Hepatocyte (in vitro differentiated cells): Measurements from ENCODE around the gene SCYGR5. TPM values are rescaled to one million over a fixed set of nuclear protein-coding genes. Genes with fewer than 3 reads are reported as not detected.
A peak's percentile ranks its signal among the peaks of the same experiment; 100 is the strongest.

ENCODE experiments used
- DNase-seq: peaks from one replicate; pipeline ENCODE4 v3.0.0-alpha.2; 2016; ENCODE audit warnings: low spot score
- H2AFZ ChIP-seq: fragments of 200-600 bp; sonication (generic); 2 replicates; pipeline ENCODE4 v1.6.0; 2016; ENCODE audit warnings: antibody characterized with exemption, mild to moderate bottlenecking
- H3K27ac ChIP-seq: fragments of 200-600 bp; sonication (generic); 2 replicates; pipeline ENCODE4 v1.5.1; 2016; ENCODE audit warnings: mild to moderate bottlenecking
- H3K27me3 ChIP-seq: fragments of 200-600 bp; sonication (generic); 2 replicates; pipeline ENCODE4 v1.6.1; 2016
- H3K36me3 ChIP-seq: fragments of 200-600 bp; sonication (generic); replicated peaks from 2 replicates; pipeline ENCODE4 v1.5.1; 2016; ENCODE audit warnings: low read depth; ENCODE audit not compliant: insufficient read depth
- H3K4me1 ChIP-seq: fragments of 200-600 bp; sonication (generic); 2 replicates; pipeline ENCODE4 v1.5.1; 2016; ENCODE audit warnings: mild to moderate bottlenecking, moderate library complexity; ENCODE audit not compliant: insufficient read depth
- H3K4me2 ChIP-seq: fragments of 200-600 bp; sonication (generic); 2 replicates; pipeline ENCODE4 v1.6.0; 2016
- H3K4me3 ChIP-seq: fragments of 200-600 bp; sonication (generic); 2 replicates; pipeline ENCODE4 v1.5.1; 2016; ENCODE audit warnings: mild to moderate bottlenecking
- H3K79me2 ChIP-seq: fragments of 200-600 bp; sonication (generic); 2 replicates; pipeline ENCODE4 v1.6.0; 2017; ENCODE audit warnings: mild to moderate bottlenecking
- H3K9me2 ChIP-seq: fragments of 200-600 bp; sonication (generic); replicated peaks from 2 replicates; pipeline ENCODE4 v1.6.0; 2017; ENCODE audit warnings: mild to moderate bottlenecking; ENCODE audit not compliant: insufficient read depth
- H3K9me3 ChIP-seq: fragments of 200-600 bp; sonication (generic); 2 replicates; pipeline ENCODE4 v1.5.1; 2016; ENCODE audit warnings: low read depth, mild to moderate bottlenecking
- H4K20me1 ChIP-seq: fragments of 200-600 bp; sonication (generic); 2 replicates; pipeline ENCODE4 v1.6.0; 2016; ENCODE audit warnings: mild to moderate bottlenecking; ENCODE audit not compliant: insufficient read depth, poor library complexity, severe bottlenecking
- EZH2 ChIP-seq: fragments of 200-600 bp; sonication (generic); IDR thresholded peaks from 2 replicates; pipeline ENCODE4 v1.6.1; 2016; ENCODE audit warnings: antibody characterized with exemption, mild to moderate bottlenecking, borderline replicate concordance
- EZH2phosphoT487 ChIP-seq: fragments of 200-600 bp; sonication (generic); IDR thresholded peaks from one replicate; pipeline ENCODE4 v1.6.1; 2018; ENCODE audit warnings: antibody characterized with exemption, mild to moderate bottlenecking, low read depth, moderate library complexity; ENCODE audit not compliant: unreplicated experiment, severe bottlenecking
- WGBS: methylation state at CpG from one replicate; pipeline ENCODE4 v1.1.6; 2016; ENCODE audit warnings: low lambda C conversion rate; ENCODE audit errors: missing lambda C conversion rate; 5-methylcytosine and 5-hydroxymethylcytosine counted together
- polyA plus RNA-seq: library from polyadenylated mRNA; unstranded; fragments of >200 nt; fragmentation: Nextera tagmentation; extraction: Ambion mirVana; gene quantifications from 2 replicates; pipeline ENCODE4 v1.2.1, GENCODE V29; 2016
- total RNA-seq: library from RNA; depleted of rRNA; stranded (reverse); fragments of >200 nt; gene quantifications from 2 replicates; pipeline ENCODE4 v1.2.3, GENCODE V29; 2014
- TF ChIP-seq, protein P1 (sequence below): fragments of 200-600 bp; sonication (generic); IDR thresholded peaks from 2 replicates; pipeline ENCODE4 v1.5.1; 2016; ENCODE audit warnings: antibody characterized with exemption, mild to moderate bottlenecking; ENCODE audit not compliant: poor library complexity

The SCYGR5 gene
- total and polyA plus RNA-seq, 2 experiments from 2014 or later = not detected

- TF ChIP-seq EZH2 (no peak), EZH2phosphoT487 (no peak)
- TF ChIP-seq, protein P1, sequence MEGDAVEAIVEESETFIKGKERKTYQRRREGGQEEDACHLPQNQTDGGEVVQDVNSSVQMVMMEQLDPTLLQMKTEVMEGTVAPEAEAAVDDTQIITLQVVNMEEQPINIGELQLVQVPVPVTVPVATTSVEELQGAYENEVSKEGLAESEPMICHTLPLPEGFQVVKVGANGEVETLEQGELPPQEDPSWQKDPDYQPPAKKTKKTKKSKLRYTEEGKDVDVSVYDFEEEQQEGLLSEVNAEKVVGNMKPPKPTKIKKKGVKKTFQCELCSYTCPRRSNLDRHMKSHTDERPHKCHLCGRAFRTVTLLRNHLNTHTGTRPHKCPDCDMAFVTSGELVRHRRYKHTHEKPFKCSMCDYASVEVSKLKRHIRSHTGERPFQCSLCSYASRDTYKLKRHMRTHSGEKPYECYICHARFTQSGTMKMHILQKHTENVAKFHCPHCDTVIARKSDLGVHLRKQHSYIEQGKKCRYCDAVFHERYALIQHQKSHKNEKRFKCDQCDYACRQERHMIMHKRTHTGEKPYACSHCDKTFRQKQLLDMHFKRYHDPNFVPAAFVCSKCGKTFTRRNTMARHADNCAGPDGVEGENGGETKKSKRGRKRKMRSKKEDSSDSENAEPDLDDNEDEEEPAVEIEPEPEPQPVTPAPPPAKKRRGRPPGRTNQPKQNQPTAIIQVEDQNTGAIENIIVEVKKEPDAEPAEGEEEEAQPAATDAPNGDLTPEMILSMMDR = no peak
- Histone ChIP-seq H3K9me2 (no peaks in the 10 kb centered on the region), H3K4me3 (no peak overlapping the region), H3K27ac (no peak overlapping the region), H3K79me2 (no peaks in the 10 kb centered on the region), H3K9me3 (no peaks in the 10 kb centered on the region), H2AFZ (no peak overlapping the region), H3K4me1 (no peaks in the 10 kb centered on the region), H3K36me3 (no peaks in the 10 kb centered on the region), H4K20me1 (no peaks in the 10 kb centered on the region), H3K27me3 (no peaks in the 10 kb centered on the region), H3K4me2 (no peak overlapping the region)
- DNase-seq = peak; percentile 25
- WGBS = 56% methylated on average over 4 of the region's 4 CpGs
Observed at GRCh38 chr2:227653419-227653818, 13.2 kb upstream of the SCYGR5 start.

DNA sequence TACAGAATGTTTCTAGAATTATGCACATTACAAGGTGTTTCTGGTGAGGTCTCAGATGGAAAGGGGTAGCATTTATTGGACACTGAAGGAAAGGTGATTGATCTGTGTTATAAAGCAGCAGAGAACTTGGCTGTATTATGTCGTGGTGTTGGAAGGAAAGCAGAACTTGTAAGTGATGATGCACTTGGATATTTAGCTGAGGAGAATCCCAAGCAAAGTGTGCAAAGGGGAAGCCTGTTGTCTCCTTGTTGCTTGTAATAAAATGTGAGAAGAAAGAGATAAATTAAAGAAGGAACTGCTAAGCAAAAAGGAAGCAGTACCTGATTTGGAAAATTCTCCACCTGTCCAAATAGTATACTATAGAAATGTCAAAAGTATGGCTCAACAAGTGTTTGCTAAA is 12.2 kb upstream of the SCYGR5 start:
- Histone ChIP-seq H3K27me3 (no peaks in the 10 kb centered on the region), H3K4me2 (no peak overlapping the region), H3K9me2 (no peaks in the 10 kb centered on the region), H3K9me3 (no peaks in the 10 kb centered on the region), H4K20me1 (no peaks in the 10 kb centered on the region), H3K4me3 (no peak overlapping the region), H3K36me3 (no peaks in the 10 kb centered on the region), H2AFZ (no peak overlapping the region), H3K27ac (no peak overlapping the region), H3K4me1 (no peaks in the 10 kb centered on the region), H3K79me2 (no peaks in the 10 kb centered on the region)
- WGBS = 86% methylated on average over 1 of the region's 1 CpG
- no peak for DNase-seq
- TF ChIP-seq EZH2phosphoT487 (no peak), EZH2 (no peak)
- TF ChIP-seq, protein P1 = no peak

DNA sequence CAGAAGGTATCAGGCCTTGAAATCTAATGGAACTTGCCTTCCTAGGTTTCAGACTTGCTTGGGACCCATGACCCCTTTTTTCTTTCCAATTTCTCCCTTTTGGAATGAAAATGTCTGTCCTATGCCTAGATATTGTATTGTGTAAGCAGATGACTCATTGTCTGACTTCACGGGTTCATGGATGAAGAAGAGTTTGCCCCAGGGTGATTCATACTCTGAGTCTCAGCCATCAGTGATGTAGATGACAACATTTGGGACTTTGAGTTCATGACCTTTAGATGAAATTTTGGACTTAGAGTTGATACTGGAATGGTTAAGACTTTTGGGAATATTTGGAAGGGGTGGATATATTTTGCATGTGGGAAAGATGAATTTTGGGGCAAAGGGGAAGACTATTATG is 11.2 kb upstream of the SCYGR5 start:
- no peak overlapping the region for H3K4me3 ChIP-seq
- H3K36me3 ChIP-seq = no peaks in the 10 kb centered on the region
- no peaks in the 10 kb centered on the region for H4K20me1 ChIP-seq
- no peak overlapping the region for H2AFZ ChIP-seq
- H3K4me1 ChIP-seq = no peaks in the 10 kb centered on the region
- H3K27me3 ChIP-seq = no peaks in the 10 kb centered on the region
- peak; percentile 58 for DNase-seq
- no peaks in the 10 kb centered on the region for H3K9me2 ChIP-seq
- TF ChIP-seq EZH2phosphoT487 = no peak
- TF ChIP-seq, protein P1 = no peak
- no peak for TF ChIP-seq EZH2
- no peaks in the 10 kb centered on the region for H3K79me2 ChIP-seq
- H3K27ac ChIP-seq = no peak overlapping the region
- 46% methylated on average over 1 of the region's 1 CpG for WGBS
- no peak overlapping the region for H3K4me2 ChIP-seq
- H3K9me3 ChIP-seq = no peaks in the 10 kb centered on the region
